GM20431 (cell line): Measurements from ENCODE around the gene PRM1.

Experiments used
- in situ Hi-C: fragments of 300-500 bp; cut with MseI, MboI; formaldehyde crosslinking; loops from one replicate; pipeline ENCODE4 v1.15.0; 2020; ENCODE audit warnings: low sequenced_read_pairs; ENCODE audit not compliant: unreplicated experiment

Gene PRM1

GRCh38 chr16:11256661-11257130 lies 24.4 kb downstream of the PRM1 start:
- in situ Hi-C loops = loop anchor here (10.0 kb wide), 1 partner anchor 282 kb away; no protein-coding TSS in a partner anchor

DNA sequence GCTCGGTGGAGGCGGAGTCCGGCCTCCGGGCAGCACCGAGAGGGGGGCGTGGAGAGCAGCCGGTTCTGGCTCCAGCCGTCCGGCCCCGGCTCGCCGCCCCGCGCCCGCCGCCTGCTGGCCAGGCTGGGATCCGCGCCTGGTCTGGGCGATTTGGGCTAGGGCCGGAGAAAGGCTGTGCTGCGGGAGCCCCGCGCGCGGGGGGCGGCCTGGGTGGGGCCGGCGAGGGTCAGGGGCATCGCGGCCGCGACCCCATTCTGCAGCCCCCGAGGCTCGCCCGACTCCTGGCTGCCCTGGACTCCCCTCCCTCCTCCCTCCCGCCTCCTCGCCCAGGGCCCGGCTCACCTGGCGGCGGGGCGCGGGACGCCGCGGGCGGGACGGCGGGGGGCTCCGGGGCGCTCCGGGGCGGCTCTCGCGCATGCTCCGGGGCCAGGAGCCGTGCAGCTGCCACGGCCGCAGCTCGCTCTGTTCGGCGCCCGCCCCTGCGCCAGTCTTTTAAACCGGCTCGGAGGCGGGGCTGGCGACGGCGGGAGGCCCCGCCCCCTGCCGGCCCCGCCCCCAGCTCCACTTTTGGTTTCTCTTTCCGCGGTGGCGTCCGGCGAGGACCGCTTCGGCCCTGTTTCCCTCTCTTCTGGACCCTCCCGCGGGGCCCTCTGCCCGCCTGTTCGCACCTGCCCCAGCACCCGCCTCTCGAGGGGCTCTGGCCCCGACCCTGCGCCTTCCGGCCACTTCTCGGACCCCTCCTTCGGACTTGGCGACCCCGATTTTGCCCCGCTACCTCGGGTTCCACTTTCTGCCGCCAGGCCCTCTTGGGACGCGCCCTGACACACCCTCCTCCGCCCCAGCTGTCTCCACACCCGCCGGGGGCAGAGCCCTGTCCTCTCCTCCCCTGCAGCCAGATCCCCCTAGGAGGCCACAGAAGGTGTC lies 25.1 kb downstream of the PRM1 start, which contains the start of gene SOCS1:
Gene SOCS1 (minus strand): TSS at position 468 of the 924 bp plus-strand sequence. CDS start 726 bp downstream, outside the sequence.
- in situ Hi-C loops = loop anchor here (10.0 kb wide), 1 partner anchor 281 kb away; no protein-coding TSS in a partner anchor

DNA sequence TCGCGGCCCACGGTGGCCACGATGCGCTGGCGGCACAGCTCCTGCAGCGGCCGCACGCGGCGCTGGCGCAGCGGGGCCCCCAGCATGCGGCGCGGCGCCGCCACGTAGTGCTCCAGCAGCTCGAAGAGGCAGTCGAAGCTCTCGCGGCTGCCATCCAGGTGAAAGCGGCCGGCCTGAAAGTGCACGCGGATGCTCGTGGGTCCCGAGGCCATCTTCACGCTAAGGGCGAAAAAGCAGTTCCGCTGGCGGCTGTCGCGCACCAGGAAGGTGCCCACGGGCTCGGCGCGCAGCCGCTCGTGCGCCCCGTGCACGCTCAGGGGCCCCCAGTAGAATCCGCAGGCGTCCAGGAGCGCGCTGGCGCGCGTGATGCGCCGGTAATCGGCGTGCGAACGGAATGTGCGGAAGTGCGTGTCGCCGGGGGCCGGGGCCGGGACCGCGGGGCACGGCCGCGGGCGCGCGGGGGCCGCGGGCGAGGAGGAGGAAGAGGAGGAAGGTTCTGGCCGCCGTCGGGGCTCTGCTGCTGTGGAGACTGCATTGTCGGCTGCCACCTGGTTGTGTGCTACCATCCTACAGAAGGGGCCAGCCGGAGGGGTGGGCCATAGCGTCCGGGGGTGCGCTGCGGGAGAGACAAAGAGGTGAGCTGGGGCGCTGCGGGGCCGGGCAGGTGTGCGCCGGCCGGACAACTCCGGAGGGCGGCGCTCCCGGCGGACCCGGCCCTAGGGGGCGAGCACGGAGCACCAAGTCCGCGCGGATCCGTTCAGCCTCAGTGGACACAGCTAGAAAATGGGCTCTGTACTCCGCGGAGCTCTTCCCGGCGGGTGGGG lies 26.0 kb downstream of the PRM1 start:
- in situ Hi-C loops = loop anchor here (10.0 kb wide), 1 partner anchor 280 kb away; no protein-coding TSS in a partner anchor

DNA sequence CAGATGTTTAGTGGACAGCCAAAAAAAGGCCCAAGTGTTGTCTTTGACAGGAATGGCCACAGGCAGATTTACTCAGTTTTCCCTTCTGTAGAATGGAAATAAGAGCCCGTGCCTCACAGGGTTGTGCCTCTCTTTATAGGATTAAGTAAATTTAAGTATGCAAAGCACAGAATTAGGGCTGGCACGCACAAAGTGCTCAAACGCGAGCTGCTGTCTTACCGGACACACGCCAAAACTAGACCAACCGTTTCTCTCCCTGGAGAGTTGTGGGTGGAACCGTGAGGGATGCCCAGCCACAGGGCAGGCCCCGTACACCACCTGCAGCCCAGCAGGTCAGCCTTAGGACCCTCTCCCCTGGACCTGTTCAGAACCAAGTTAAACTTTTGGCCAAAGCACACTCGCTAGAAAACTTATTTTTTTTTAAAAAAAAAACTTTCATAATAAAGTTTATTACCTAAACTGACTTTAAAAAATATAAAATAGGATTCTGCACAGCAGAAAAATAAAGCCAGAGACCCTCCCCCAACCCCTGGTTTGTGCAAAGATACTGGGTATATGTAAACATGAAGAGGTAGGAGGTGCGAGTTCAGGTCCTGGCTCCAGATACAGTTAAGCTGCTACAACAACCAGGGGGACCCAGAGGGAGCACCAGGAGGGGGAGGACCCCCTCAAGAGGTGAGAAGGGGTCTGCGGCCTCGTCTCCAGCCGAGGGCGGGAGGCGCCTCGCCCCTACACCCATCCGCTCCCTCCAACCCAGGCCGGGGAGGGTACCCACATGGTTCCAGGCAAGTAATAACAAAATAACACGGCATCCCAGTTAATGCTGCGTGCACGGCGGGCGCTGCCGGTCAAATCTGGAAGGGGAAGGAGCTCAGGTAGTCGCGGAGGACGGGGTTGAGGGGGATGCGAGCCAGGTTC lies 26.9 kb downstream of the PRM1 start:
- in situ Hi-C loops = loop anchor here (10.0 kb wide), 1 partner anchor 279 kb away; no protein-coding TSS in a partner anchor

- in situ Hi-C loops = loop anchor here (10.0 kb wide), 1 partner anchor 279 kb away; no protein-coding TSS in a partner anchor
These were observed 27.8 kb downstream of the PRM1 start for GRCh38 chr16:11253009-11253994.

DNA sequence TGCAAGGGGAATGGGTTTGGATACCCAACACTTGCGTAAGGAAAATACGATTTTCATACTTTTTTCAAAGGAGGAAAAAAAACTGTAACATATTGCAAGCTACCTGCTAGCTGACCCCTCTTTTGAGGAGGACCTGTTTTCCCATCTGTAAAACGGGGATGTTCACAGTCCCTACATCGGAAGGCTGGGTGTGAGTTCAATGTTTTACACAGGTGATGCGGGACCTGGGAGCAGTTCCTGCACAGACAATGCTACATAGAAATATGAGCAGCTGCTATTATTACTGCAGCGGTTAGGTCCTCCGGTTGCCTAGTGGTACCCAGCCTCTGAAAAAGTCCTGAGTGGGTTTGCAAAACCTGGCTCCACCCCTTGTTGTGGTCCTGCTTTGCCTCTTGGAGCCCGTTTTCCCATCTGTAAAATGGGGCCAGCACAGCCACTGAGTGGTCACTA lies 28.6 kb downstream of the PRM1 start:
- in situ Hi-C loops = loop anchor here (10.0 kb wide), 1 partner anchor 278 kb away; no protein-coding TSS in a partner anchor

DNA sequence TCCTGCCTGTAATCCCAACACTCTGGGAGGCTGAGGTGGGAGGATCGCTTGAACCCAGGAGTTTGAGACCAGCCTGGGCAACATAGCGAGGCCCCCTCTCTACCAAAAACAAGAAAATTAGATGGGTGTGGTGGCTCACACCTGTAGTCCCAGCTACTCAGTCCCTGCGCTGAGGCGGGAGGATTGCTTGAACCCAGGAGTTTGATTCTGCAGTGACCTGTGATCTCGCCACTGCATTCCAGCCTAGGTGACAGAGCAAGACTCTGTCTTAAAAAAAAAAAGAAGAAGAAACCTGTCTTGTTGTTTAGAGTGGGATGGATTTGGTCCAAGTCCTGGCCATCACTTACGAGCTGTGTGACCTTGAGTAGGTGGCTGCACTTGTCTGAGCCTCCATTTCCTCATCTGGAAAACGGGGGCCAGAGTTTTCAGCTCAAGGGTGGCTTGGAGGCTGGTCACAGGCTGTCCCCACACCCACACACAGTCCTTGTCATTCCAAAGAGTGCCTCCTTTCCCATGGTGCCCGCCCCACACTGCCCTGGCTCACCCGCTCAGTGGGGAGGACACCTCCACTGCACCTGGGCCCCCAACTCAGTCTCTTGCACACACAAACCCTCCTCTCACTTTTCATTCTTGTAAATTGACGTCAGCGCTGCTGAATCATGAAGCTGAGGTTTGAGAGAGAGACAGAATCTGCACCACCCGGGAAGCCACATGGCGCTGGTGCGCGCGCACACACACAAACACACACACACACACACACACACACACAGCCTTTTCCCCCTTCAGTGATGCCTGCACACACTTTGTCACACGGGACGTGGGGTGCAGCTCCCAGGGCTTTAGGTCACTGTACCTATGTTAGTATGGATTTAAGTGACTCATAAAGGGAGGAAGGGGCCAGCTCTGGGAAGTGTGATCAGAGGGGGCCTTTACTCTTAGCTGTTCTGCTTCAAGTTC lies 29.3 kb downstream of the PRM1 start:
- in situ Hi-C loops = loop anchor here (10.0 kb wide), 1 partner anchor 277 kb away; no protein-coding TSS in a partner anchor

- in situ Hi-C loops = loop anchor here (10.0 kb wide), 1 partner anchor 276 kb away; no protein-coding TSS in a partner anchor
These were observed 30.2 kb downstream of the PRM1 start for GRCh38 chr16:11250786-11251524.

DNA sequence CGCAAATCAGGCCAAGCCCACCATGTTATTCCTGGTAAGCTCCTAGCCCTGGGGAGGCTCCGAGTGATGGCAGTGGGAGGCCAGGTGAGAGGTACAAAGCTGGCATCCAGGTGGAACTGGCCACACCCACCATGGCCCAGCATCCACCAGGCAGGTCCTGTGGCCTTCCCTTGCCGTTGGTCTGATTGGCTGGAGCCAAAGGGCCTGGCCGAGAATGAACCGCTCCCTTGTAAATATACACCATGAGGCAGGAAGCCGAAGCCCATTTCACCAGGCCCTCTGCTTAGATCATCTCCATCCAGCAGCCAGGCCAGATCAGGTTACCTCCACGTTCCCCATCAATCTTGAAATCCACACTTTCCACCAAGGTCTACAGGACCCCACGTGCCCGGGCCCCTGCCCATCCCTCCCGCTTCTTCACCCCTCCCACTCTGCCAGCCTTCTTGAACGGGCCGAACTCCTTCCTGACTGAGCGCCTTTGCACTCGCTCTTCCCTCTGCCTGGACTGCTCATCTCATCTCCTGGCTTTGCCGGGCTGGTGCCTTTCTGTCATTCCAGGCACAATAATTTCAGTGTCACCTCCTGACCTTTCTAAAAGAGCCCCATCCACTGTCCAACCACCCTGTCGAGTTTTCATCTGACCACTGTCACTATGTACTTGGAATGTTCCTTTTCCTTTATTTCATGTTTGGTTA lies 30.9 kb downstream of the PRM1 start:
- in situ Hi-C loops = loop anchor here (10.0 kb wide), 1 partner anchor 275 kb away; no protein-coding TSS in a partner anchor

DNA sequence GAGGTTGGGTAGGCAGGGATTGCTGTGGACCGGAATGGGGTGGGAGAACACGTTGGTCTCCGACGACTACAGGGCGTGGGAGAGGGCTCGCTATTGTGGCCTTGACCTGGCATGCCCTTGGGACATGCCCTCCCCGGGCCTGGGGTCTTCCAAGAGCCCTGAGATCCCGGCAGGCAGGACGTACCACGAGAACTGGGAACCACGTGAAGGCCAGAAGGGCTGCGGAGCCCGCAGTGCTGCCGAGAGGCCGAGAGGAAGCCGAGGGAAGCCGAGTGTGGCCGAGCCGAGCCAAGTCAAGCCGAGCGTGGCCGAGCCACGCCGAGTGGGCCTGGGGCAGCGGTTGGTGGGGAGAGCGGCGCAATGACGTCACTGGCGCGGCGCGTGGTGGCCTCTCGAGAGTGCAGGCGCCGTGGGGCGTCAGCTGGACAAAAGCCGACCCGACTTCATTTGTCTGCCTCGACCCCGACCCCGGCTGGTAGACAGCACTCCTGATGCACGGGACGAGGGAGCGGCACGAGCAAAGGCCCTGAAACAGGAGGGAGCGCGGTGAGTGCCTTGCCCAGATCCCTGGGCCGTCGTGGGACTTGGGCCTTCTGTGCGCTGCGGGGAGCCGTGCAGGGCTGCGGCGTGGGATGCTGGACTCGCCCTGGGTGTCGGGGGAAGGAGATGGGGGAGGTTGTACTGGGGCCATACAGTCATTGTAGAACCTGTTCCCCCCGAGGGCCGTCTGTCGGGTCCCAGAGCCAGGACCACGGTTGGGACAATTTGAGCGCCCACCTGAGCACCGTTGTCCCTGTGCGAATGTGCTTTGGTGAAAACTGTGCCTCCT lies 31.7 kb downstream of the PRM1 start:
- in situ Hi-C loops = loop anchor here (10.0 kb wide), 1 partner anchor 275 kb away; no protein-coding TSS in a partner anchor

DNA sequence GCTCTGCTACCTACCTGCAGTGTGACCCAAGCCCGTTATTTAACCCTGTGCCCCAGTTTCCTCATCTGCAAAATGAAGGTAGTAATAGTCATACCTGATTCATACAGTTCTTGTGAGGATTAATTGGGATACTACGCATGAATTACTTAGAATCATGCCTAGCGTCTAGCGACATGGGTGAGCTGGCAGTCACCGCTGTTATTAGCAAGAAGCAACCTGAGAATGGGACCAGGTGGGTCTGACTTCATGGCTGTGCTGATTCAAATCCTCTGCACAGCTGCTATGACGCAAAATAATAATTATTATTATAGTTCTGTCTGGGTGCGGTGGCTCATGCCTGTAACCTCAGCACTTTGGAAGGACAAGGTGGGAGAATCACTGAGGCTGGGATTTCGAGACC lies 33.0 kb downstream of the PRM1 start:
- in situ Hi-C loops = no loop called here

GRCh38 chr16:11245988-11246387 lies 35.1 kb downstream of the PRM1 start:
- in situ Hi-C loops = no loop called here

GRCh38 chr16:11245222-11245737 lies 35.9 kb downstream of the PRM1 start:
- in situ Hi-C loops = no loop called here

GRCh38 chr16:11242658-11243057 lies 38.5 kb downstream of the PRM1 start:
- in situ Hi-C loops = no loop called here
